HCT116 (cell line): Measurements from ENCODE around the gene QRFPR. TPM values are rescaled to one million over a fixed set of nuclear protein-coding genes. Genes with fewer than 3 reads are reported as not detected.
"Not testable (repeated sequence)": the region's sequence is repeated elsewhere in the genome, so short reads cannot be mapped to it uniquely, and the experiment has no call there.

ENCODE experiments used
- ATAC-seq: fragments of 200-7000 bp; cut with Tn5 transposase; 2 replicates; pipeline ENCODE4 v1.9.1; 2020; ENCODE audit warnings: mild to moderate bottlenecking, moderate library complexity
- BruUV-seq: library from RNA; stranded (reverse); fragments of 400-500 nt; replicated peaks from 2 replicates; lab custom pipeline; 2021; lab: Mats Ljungman, UMichigan
- CTCF ChIA-PET: fragments of 300-600 bp; sonication (Branson Sonifier 250); formaldehyde crosslinking; loops from one replicate; lab custom pipeline; 2021; ENCODE audit warnings: antibody characterized with exemption; lab: Charles Lee
- POLR2A ChIA-PET: fragments of 300-600, 350-600 bp; sonication (Branson Sonifier 250); formaldehyde crosslinking; loops from one replicate; lab custom pipeline; 2021; ENCODE audit warnings: antibody characterized with exemption; lab: Charles Lee
- RAD21 ChIA-PET, 2 experiments: fragments of 300-600 bp; sonication (Branson Sonifier 250); formaldehyde crosslinking; loops; one replicate each; lab custom pipeline; 2023; ENCODE audit warnings: low total read pairs in 2 of 2; ENCODE audit not compliant: uncharacterized antibody in 2 of 2, unreplicated experiment in 2 of 2, low non-redundant PET in 1 of 2; lab: Charles Lee
- DNase-seq: peaks from one replicate; pipeline ENCODE4 v3.0.0-alpha.2; 2010; ENCODE audit warnings: low read depth, low spot score
- H2AFZ ChIP-seq: fragments of 200-600 bp; shearing (Covaris generic), sonication (generic); 2 replicates; pipeline ENCODE4 v1.6.1; 2017; ENCODE audit warnings: low read depth, mixed run types, mixed read lengths, antibody characterized with exemption, low read length; ENCODE audit not compliant: poor library complexity, severe bottlenecking
- H3K27ac ChIP-seq: 2 replicates; pipeline ENCODE4 v1.5.1; 2012; ENCODE audit warnings: low read depth, low read length
- H3K27me3 ChIP-seq: fragments of 200-600 bp; sonication (generic); 2 replicates; pipeline ENCODE4 v1.6.1; 2016; ENCODE audit warnings: mixed run types, low read length, mixed read lengths; ENCODE audit not compliant: insufficient read depth
- H3K36me3 ChIP-seq, 2 experiments: fragments of 200-500 bp in 1 of 2; fragments of 200-600 bp in 1 of 2; sonication (Bioruptor generic) in 1 of 2; sonication (generic) in 1 of 2; 2 replicates each; pipeline versions ENCODE4 v1.5.1 to v1.6.1; 2014 to 2016; ENCODE audit warnings: low read length in 2 of 2, inconsistent platforms in 1 of 2, mixed read lengths in 1 of 2, mixed run types in 1 of 2; ENCODE audit not compliant: insufficient read depth in 2 of 2, control insufficient read depth in 1 of 2
- H3K4me1 ChIP-seq, 2 experiments: fragments of 200-600 bp in 1 of 2; sonication (generic) in 1 of 2; 2 replicates each; pipeline versions ENCODE4 v1.5.1 to v1.6.1; 2012 to 2017; ENCODE audit warnings: low read length in 2 of 2, inconsistent platforms in 1 of 2, mild to moderate bottlenecking in 1 of 2, mixed read lengths in 1 of 2, mixed run types in 1 of 2, moderate library complexity in 1 of 2; ENCODE audit not compliant: insufficient read depth in 2 of 2, control insufficient read depth in 1 of 2
- H3K4me2 ChIP-seq: fragments of 200-600 bp; sonication (generic); 2 replicates; pipeline ENCODE4 v1.6.1; 2017; ENCODE audit warnings: mixed run types, low read length, mixed read lengths
- H3K4me3 ChIP-seq, 2 experiments: fragments of 200-600 bp in 1 of 2; sonication (generic) in 1 of 2; replicated peaks in 1 of 2; 2 replicates each; pipeline ENCODE4 v1.5.1; 2011 to 2016; ENCODE audit warnings: low read length in 2 of 2, control low read depth in 1 of 2, low read depth in 1 of 2, mild to moderate bottlenecking in 1 of 2, mixed read lengths in 1 of 2, mixed run types in 1 of 2
- H3K79me2 ChIP-seq: fragments of 200-600 bp; sonication (generic); 2 replicates; pipeline ENCODE4 v1.6.1; 2017; ENCODE audit warnings: mild to moderate bottlenecking, mixed run types, low read length, moderate library complexity, mixed read lengths; ENCODE audit not compliant: insufficient read depth
- H3K9ac ChIP-seq: fragments of 200-600 bp; sonication (generic); 2 replicates; pipeline ENCODE4 v1.6.1; 2016; ENCODE audit warnings: low read length, mixed read lengths
- H3K9me2 ChIP-seq: fragments of 200-600 bp; sonication (generic), shearing (Covaris generic); 2 replicates; pipeline ENCODE4 v1.6.1; 2017; ENCODE audit warnings: mixed run types, mild to moderate bottlenecking, moderate library complexity; ENCODE audit not compliant: insufficient read depth
- H3K9me3 ChIP-seq, 2 experiments: fragments of 200-500 bp in 1 of 2; fragments of 200-600 bp in 1 of 2; sonication (Bioruptor generic) in 1 of 2; sonication (generic) in 1 of 2; 2 replicates each; pipeline ENCODE4 v1.6.1; 2014 to 2017; ENCODE audit warnings: low read length in 2 of 2, mixed read lengths in 2 of 2, inconsistent platforms in 1 of 2, low read depth in 1 of 2, mild to moderate bottlenecking in 1 of 2, mixed run types in 1 of 2, moderate library complexity in 1 of 2; ENCODE audit not compliant: control insufficient read depth in 1 of 2, insufficient read depth in 1 of 2
- H4K20me1 ChIP-seq: fragments of 200-600 bp; sonication (generic), shearing (Covaris generic); 2 replicates; pipeline ENCODE4 v1.6.1; 2017; ENCODE audit warnings: mixed run types, mild to moderate bottlenecking, moderate library complexity; ENCODE audit not compliant: insufficient read depth
- ATF3 ChIP-seq: IDR thresholded peaks from 2 replicates; pipeline ENCODE4 v1.6.1; 2012
- CTCF ChIP-seq, 3 experiments: fragments of 200-600 bp in 1 of 3; sonication (generic) in 1 of 3; IDR thresholded peaks in 2 of 3; conservative IDR thresholded peaks in 1 of 3; 2 replicates each; pipeline ENCODE4 v1.5.1; 2012 to 2017; ENCODE audit warnings: low read depth in 2 of 3, low read length in 2 of 3, antibody characterized with exemption in 1 of 3, borderline replicate concordance in 1 of 3, control low read depth in 1 of 3, mild to moderate bottlenecking in 1 of 3, mixed read lengths in 1 of 3, mixed run types in 1 of 3, moderate library complexity in 1 of 3; ENCODE audit not compliant: insufficient read depth in 1 of 3
- EGR1 ChIP-seq: IDR thresholded peaks from 2 replicates; pipeline ENCODE4 v1.6.1; 2012; ENCODE audit warnings: low read depth
- ELF1 ChIP-seq: IDR thresholded peaks from 2 replicates; pipeline ENCODE4 v1.6.1; 2012; ENCODE audit warnings: low read depth, borderline replicate concordance
- MAX ChIP-seq: IDR thresholded peaks from 2 replicates; pipeline ENCODE4 v1.6.1; 2012
- POLR2A ChIP-seq: IDR thresholded peaks from 2 replicates; pipeline ENCODE4 v1.7.0; 2011; ENCODE audit warnings: borderline replicate concordance; ENCODE audit not compliant: insufficient read depth, insufficient read length; ENCODE audit errors: extremely low read depth
- POLR2AphosphoS5 ChIP-seq: IDR thresholded peaks from 2 replicates; pipeline ENCODE4 v1.6.1; 2011; ENCODE audit warnings: mild to moderate bottlenecking, low read depth, low read length, moderate library complexity
- SIN3A ChIP-seq: IDR thresholded peaks from 2 replicates; pipeline ENCODE4 v1.6.1; 2012; ENCODE audit warnings: low read depth
- intact Hi-C: fragments of 100-400 bp; cut with micrococcal nuclease; formaldehyde crosslinking; loops from 2 replicates; pipeline ENCODE4 v1.10.0; 2022
- total RNA-seq: library from RNA; stranded (reverse); gene quantifications from one replicate; pipeline ENCODE4 v1.2.1, GENCODE V29; 2021; ENCODE audit not compliant: unreplicated experiment

Gene QRFPR
- total RNA-seq, 1 experiment from 2014 or later = not detected

- Histone ChIP-seq H4K20me1 (no peaks in the 10 kb centered on the region), H3K79me2 (no peaks in the 10 kb centered on the region), H3K4me2 (no peak overlapping the region), H3K9me2 (peaks cover 3% of the 10 kb centered on the region; the same call in 1 of the 2 replicates), H3K27ac (no peak overlapping the region), H2AFZ (no peak overlapping the region), H3K4me1 (no peaks in the 10 kb centered on the region), H3K36me3 (no peaks in the 10 kb centered on the region), H3K4me3 (no peak overlapping the region), H3K9me3 (no peaks in the 10 kb centered on the region), H3K9ac (no peak overlapping the region), H3K27me3 (no peaks in the 10 kb centered on the region)
- intact Hi-C loops = no loop called here
- BruUV-seq = no TSS peak
- TF ChIP-seq POLR2AphosphoS5 (no peak), EGR1 (no peak), CTCF (IDR thresholded peaks at IDR 0.05 in 2 of 3, conservative IDR thresholded peaks at IDR 0.05 in 1 of 3; ENCODE audit: borderline replicate concordance in 1 of 3, insufficient read depth in 1 of 3, low read depth in 2 of 3, low read length in 2 of 3) (no peak), MAX (no peak), ELF1 (no peak), POLR2A (no peak), ATF3 (no peak), SIN3A (no peak)
- ChIA-PET RAD21 (no interaction called here), CTCF (interaction anchor here (0.9 kb wide), 1 partner anchor 8 kb away, joined by 3 read pairs; no protein-coding TSS in a partner anchor), POLR2A (no interaction called here)
- ATAC-seq (no peak), DNase-seq (no peak)
Measured at GRCh38 chr4:121316091-121316490, 64.7 kb downstream of the QRFPR start.

GRCh38 chr4:121313430-121313829 is 67.4 kb downstream of the QRFPR start:
- H3K79me2 ChIP-seq, ATAC-seq, H3K9me2 ChIP-seq, H4K20me1 ChIP-seq, H3K9me3 ChIP-seq, BruUV-seq, H3K27me3 ChIP-seq, H3K27ac ChIP-seq, H3K4me1 ChIP-seq, DNase-seq, H3K36me3 ChIP-seq, intact Hi-C loops, H3K4me3 ChIP-seq, H3K4me2 ChIP-seq, POLR2A ChIA-PET, H2AFZ ChIP-seq, CTCF ChIA-PET, RAD21 ChIA-PET, H3K9ac ChIP-seq: not testable (repeated sequence)
